Measurements from ENCODE around the gene INSL6. TPM values are rescaled to one million over a fixed set of nuclear protein-coding genes. Genes with fewer than 3 reads are reported as not detected.

Gene INSL6
- polyA plus RNA-seq, 2 of the 4 experiments (the other 2 are of a cell fraction) = not detected

DNA sequence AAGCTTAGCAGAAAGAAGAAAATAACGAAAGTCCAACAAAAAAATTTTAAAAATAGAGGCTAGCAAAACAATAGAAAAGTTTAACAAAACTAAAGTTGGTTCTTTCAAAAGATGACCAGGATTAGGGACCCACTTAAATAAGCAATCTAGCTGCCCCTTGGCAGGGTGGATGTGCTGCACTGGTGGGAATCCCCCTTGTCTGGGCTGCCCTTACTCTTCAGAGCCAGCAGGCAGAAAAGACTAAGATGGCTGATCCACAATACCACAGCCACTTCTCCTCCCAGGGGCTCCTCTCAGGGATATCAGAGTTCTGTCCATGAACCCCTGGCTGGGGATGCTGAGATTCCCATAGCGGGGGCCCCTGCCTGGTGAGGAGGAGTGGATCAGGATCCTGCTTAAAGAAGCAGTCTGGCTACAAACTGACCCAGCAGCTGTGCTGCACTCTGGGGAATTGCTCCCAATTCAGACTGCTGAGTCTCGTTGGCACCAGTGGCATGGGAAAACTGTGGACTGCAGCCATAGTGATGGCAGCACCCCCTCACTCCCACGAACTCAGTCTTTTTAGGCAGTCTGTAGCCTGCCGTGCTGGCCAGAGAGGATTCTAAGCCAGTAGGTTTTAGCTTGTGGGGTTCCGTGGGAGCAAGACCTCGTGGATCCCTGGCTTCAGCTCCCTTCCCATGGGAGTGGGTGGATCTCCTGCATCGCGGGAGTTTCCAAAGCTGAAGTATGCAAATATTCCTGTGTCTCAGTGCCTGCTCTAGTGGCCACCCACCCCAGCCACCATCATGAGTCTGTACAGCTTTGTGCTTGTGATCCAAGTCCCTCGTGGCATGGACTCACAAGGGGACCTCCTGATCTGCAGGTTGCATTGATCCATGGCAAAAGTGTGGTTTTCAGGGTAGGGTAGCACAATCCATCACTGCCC is 2.9 kb upstream of the INSL6 start:
- H3K4me1 ChIP-seq = no peaks in the 10 kb centered on the region
- no peaks in the 10 kb centered on the region for H3K9me3 ChIP-seq
- no peak overlapping the region; a peak in 1 of 6 replicates for H3K27ac ChIP-seq
- FAIRE-seq (no peak), DNase-seq (ENCODE audit: low read depth in 1 of 2, low spot score in 1 of 2) (no peak), ATAC-seq (no peak; a peak in 1 of 6 replicates)
- ChIA-PET CTCF (interaction anchor here (1.1 to 5.7 kb wide), 12 partner anchors 8 to 412 kb away, joined by 3 to 114 read pairs (median 4); partner anchors contain the start of gene PLGRKT), POLR2A (no interaction called here)
- TF ChIP-seq REST (IDR thresholded peaks at IDR 0.05) (no peak), ESRRA (IDR thresholded peaks at IDR 0.05; ENCODE audit: borderline replicate concordance, low read length) (no peak), HDAC2 (IDR thresholded peaks at IDR 0.05) (no peak), JUN (IDR thresholded peaks at IDR 0.05) (no peak), ZSCAN20 (CRISPR knock-in tag; IDR thresholded peaks at IDR 0.05) (no peak), FOXS1 (CRISPR knock-in tag; IDR thresholded peaks at IDR 0.05) (no peak), CHD2 (IDR thresholded peaks at IDR 0.05; ENCODE audit: low read length, partially characterized antibody) (no peak), SREBF2 (IDR thresholded peaks at IDR 0.05) (no peak), RAD21 (conservative IDR thresholded peaks at IDR 0.05 in 1 of 2, IDR thresholded peaks at IDR 0.05 in 1 of 2) (no peak), POLR2AphosphoS2 (conservative IDR thresholded peaks at IDR 0.05; ENCODE audit: low read length) (no peak), PHF8 (IDR thresholded peaks at IDR 0.05; ENCODE audit: borderline replicate concordance, low read depth) (no peak), ATOH8 (CRISPR knock-in tag; IDR thresholded peaks at IDR 0.05; ENCODE audit: low read depth) (no peak), ZFP36 (IDR thresholded peaks at IDR 0.05; ENCODE audit: borderline replicate concordance, partially characterized antibody) (no peak), MAX (IDR thresholded peaks at IDR 0.05) (no peak), E2F6 (IDR thresholded peaks at IDR 0.05; ENCODE audit: borderline replicate concordance, low read depth) (no peak)
- TF ChIP-seq, protein P1, sequence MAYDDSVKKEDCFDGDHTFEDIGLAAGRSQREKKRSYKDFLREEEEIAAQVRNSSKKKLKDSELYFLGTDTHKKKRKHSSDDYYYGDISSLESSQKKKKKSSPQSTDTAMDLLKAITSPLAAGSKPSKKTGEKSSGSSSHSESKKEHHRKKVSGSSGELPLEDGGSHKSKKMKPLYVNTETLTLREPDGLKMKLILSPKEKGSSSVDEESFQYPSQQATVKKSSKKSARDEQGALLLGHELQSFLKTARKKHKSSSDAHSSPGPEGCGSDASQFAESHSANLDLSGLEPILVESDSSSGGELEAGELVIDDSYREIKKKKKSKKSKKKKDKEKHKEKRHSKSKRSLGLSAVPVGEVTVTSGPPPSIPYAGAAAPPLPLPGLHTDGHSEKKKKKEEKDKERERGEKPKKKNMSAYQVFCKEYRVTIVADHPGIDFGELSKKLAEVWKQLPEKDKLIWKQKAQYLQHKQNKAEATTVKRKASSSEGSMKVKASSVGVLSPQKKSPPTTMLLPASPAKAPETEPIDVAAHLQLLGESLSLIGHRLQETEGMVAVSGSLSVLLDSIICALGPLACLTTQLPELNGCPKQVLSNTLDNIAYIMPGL (CRISPR knock-in tag; IDR thresholded peaks at IDR 0.05; ENCODE audit: borderline replicate concordance) = no peak
- TF ChIP-seq, protein P2, sequence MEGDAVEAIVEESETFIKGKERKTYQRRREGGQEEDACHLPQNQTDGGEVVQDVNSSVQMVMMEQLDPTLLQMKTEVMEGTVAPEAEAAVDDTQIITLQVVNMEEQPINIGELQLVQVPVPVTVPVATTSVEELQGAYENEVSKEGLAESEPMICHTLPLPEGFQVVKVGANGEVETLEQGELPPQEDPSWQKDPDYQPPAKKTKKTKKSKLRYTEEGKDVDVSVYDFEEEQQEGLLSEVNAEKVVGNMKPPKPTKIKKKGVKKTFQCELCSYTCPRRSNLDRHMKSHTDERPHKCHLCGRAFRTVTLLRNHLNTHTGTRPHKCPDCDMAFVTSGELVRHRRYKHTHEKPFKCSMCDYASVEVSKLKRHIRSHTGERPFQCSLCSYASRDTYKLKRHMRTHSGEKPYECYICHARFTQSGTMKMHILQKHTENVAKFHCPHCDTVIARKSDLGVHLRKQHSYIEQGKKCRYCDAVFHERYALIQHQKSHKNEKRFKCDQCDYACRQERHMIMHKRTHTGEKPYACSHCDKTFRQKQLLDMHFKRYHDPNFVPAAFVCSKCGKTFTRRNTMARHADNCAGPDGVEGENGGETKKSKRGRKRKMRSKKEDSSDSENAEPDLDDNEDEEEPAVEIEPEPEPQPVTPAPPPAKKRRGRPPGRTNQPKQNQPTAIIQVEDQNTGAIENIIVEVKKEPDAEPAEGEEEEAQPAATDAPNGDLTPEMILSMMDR (IDR thresholded peaks at IDR 0.05) = no peak
- TF ChIP-seq, protein P3, sequence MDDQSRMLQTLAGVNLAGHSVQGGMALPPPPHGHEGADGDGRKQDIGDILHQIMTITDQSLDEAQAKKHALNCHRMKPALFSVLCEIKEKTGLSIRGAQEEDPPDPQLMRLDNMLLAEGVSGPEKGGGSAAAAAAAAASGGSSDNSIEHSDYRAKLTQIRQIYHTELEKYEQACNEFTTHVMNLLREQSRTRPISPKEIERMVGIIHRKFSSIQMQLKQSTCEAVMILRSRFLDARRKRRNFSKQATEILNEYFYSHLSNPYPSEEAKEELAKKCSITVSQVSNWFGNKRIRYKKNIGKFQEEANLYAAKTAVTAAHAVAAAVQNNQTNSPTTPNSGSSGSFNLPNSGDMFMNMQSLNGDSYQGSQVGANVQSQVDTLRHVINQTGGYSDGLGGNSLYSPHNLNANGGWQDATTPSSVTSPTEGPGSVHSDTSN (IDR thresholded peaks at IDR 0.05) = no peak
- 71% methylated on average over 10 of the region's 10 CpGs for WGBS (ENCODE audit: missing lambda C conversion rate)
- H3K4me3 ChIP-seq = no peak overlapping the region
- no peak overlapping the region for H3K4me2 ChIP-seq

Measured in A549 (cell line).